HG03025 (cell line): ENCODE measurements around the gene MEGF8.

Source experiments
- ATAC-seq: cut with Tn5 transposase; IDR thresholded peaks from one replicate; pipeline ENCODE4 v1.9.1; 2021; ENCODE audit warnings: mild to moderate bottlenecking, moderate library complexity; ENCODE audit not compliant: unreplicated experiment, low FRiP score

The MEGF8 gene

DNA sequence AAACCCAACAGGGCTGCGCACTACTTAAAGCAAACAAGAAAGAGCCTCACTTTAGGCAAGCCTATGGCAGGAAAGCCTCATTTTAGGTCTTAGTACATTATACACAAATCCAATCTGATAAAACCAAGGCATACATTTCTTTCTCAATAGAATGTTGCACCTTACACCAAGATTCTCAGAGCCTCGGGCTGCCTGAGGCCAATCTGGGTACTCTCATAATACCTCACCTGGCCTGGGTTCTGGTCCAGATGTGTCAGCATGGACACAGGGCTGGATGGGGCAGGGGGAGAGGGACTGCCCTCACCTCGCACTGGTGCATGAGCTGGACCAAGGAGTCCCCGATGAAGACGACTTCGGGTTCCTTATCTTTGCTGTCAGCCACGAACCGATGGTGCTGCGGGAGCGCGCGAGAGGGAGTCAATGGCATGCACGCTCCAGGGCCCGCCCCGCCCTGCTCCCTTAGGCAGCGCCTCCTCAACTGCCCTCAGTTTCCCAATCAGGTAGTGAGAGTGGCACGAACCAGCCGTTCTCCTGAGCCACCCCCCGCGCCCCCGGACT lies 23.7 kb upstream of the MEGF8 start, which contains the start of gene PRR19:
PRR19 (plus strand) TSS at position 487 of the 558 bp plus-strand sequence. CDS start 7,453 bp downstream, outside the sequence.
- ATAC-seq = no peak

DNA sequence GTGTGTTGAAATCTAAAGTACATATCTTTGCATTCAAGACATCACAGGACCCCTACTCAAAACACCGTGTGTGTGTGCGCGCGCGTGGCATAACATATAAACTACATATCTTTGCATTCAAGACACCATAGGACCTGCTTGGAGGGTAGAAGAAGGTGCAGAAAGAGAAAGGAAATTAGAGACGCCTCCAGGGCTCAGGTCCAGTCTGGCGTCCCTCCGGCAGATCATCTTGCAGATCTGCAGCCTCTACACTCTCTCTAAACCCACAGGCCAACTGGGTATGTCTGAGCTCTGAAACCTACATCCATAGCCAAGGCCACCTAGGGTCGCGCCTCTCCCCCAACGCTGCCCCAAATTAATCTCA lies 22.4 kb upstream of the MEGF8 start:
- no peak for ATAC-seq

DNA sequence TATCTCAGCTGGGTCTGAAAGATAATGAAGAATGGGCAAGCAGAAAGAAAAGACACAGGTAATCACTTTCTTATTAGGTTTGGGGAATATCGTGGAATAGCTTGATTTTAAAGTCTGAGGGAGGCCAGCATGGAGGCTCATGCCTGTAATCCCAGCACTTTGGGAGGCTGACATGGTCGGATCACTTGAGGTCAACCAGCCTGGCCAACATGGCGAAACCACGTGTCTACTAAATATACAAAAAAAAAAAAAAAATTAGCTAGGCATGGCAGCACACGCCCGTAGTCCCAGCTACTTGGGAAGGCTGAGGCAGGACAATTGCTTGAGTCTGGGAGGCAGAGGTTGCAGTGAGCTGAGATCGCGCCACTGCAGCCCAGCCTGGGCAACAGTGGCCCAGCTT lies 21.6 kb upstream of the MEGF8 start:
- ATAC-seq = no peak

DNA sequence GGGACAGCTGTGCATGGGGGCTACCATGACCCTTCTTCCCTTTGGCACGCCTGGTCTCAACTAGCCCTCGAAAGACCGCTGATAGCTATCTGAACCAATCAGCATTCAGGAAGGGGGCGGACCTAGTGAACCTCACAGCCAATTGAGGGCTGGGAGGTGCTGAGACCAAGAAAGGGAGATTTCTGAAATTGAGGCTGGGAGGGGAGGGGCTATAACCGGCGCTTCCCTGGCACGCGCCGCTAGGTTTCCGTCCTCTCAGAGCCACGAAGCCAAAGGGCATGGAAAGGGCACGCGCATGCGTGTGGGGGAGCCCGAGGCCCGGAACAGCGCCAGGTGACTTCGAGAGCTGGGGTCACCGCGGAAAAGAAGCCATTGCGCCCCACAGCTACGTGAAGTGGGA lies 18.8 kb upstream of the MEGF8 start:
- no peak for ATAC-seq

DNA sequence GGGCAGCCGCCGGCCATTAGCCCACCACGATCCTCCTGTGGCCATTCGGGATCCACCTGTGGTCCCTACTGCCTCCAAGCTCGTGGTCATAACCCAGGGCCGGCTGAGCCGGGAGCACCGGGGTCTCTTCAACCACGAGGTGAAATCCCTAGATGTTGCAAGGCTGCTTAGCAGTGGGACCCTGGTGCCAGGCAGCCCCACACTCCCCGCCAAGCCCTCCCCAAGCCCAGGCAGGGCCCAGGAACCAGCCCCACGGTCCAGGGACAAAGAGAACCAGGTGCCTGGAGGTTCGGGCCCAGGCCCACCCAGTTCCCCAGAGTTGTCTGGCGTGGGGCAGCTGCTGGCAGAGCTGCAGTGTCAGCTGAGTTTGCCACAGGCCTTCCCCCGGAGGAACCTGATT lies 15.7 kb upstream of the MEGF8 start:
- no peak for ATAC-seq

DNA sequence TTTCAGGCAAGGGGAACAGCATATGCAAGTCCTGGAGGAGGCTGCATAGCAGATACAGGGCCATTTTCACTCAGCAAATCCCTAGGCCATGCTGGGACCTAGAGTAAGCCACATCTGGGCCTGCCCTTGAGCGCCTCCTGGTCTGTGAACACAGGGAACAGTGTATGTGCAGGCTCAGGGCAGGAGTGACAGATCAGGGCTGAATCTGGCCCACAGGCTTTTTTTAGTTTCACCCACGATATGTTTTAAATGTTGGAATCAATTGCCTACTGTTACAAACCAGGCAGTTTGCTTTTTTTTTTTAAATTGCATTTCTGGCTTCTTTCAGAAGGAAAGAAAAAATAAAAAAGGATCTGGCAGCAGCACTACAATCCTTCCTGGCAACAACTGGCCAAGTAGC lies 13.8 kb upstream of the MEGF8 start:
- ATAC-seq = no peak

DNA sequence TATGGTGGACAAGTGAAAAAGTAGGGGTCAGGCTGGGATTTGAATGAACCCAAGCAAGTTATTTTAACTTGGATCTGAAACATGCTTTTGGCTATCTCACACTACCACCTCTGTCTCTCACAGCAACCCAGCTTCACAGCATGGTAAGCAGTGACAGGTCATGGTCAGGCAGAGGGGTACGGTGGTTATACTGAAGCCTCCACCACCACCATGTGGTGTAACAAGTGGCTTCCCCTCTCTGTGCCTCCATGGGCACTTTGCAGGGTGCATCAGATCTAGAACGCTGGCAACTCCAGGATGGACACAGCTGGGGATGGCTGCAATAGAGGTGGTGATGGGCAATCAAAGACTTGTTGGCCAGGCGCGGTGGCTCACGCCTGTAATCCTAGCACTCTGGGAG lies 13.1 kb upstream of the MEGF8 start:
- ATAC-seq = no peak

DNA sequence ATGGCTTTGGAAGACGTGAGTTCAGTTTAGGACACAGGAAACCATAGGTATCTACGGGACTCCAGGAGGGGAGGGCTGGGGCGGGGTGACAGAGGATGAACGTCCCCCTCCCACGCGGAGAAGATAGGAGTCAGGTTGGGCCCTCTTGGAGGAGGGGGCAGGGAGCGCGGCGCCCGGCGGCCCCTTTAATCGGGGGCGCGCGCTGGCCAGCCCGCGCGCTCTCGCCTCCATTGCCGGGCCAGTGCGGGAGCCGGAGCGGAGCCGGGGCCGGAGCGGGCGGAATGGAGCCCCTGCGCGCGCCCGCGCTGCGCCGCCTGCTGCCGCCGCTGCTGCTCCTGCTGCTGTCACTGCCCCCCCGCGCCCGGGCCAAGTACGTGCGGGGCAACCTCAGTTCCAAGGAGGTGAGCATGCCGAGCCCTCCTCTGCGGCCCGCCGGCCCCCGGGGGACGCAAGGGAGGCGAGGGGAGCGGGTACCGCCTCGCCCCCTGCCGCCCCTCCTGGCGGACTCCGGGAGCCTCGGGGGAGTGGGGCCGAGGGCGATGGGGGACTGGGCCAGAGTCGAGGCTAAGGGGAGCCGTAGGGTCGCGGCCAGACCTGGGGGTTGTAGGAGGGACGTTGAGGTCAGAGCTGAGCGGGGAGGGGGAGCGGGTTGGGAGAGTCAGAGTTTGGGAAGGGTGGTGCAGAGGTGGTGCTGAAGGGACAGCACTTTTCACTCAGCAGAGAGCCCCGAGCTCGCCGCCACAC lies 12.2 kb upstream of the MEGF8 start, which contains the start of gene TMEM145:
TMEM145 (plus strand) TSS at position 214 of the 744 bp plus-strand sequence; CDS start at position 282, 68 bp downstream.
- no peak for ATAC-seq

DNA sequence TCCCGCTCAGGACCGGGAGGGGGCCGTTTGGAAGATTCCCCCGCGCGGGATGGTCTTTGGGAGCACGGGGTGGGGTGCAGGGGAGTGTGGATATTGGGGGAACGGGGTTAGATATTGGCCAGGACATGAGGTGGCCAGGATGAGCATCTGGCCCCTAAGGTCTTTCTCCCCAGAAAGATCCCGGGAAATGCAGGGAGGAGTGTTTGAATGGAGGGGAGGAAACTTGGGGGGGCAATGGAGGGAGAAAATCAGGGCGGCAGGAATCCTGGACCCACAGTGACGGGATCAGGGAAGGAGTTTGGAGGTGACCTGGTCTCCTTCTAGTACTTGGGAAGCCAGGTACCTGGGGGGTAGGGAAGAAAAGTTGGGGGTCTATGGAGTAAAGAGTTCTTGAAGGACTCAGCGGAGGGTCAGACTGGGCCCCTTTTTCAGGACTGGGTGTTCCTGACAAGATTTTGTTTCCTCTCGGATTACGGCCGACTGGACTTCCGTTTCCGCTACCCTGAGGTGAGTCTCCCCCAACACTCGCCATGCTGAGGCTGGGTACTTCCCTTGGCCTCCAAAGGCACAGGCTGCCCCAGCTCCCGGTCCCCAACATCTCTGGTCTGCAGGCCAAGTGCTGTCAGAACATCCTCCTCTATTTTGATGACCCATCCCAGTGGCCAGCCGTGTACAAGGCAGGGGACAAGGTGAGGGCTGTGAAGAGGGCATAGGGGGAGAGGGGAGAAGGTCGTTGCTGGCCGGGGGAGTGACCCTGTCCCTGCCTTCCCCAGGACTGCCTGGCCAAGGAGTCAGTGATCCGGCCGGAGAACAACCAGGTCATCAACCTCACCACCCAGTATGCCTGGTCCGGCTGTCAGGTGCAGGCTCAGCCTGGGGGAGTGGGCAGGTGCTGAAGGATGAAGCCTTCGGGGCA lies 11.3 kb upstream of the MEGF8 start:
- ATAC-seq = no peak

DNA sequence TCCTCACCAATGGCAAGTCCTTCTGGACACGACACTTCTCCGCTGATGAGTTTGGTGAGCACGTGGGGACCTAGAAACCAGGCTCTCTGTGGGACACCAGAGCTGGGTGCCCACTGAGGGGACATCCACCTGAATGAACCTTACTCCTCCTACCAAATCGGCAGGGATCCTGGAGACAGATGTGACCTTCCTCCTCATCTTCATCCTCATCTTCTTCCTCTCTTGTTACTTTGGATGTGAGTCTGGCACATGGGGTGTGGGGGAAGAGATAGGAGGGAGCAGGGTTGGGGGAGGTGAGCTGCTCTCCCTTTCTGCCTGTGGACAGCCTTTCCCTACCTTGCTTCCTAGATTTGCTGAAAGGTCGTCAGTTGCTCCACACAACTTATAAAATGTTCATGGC lies 10.4 kb upstream of the MEGF8 start:
- no peak for ATAC-seq

DNA sequence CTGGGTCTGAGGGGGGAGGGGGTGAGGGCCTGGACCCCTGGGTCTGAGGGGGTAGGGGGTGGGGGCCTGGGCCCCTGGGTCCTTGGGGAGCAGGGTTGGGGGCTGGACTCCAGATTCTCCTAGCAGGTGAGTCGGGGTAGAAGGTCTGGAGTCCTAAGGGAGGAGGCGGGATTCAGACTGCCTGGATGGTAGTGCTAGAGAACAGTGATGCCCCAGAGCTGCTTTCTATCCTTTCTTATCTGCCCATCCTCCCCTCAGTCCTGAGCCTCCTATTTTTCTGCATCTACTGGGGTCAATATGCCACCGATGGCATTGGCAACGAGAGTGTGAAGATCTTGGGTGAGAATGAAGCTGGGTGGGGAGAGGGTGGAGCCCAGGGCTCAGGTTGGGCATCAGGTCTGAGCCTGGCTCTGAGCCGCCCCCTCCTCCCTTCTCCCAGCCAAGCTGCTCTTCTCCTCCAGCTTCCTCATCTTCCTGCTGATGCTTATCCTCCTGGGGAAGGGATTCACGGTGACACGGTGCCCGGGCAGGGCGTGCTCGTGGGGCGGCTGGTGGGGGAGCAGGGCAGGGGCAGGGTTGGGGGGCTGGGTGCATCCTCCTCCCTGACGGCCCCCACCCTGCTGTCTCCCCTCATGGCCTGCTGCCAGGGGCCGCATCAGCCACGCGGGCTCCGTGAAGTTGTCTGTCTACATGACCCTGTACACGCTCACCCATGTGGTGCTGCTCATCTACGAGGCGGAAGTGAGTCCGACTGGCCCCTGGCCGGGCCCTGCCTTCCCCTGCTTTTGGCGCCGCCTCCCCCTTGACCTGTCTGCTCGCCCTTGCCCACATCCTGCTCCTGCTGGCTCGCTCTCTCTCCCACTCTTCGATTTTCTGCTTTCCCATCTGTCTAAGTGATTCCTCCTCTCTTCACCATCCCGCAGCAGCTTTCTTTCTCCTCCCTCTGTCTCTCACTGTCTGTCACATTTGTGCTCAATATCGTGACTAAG lies 8.9 kb upstream of the MEGF8 start:
- ATAC-seq = no peak

DNA sequence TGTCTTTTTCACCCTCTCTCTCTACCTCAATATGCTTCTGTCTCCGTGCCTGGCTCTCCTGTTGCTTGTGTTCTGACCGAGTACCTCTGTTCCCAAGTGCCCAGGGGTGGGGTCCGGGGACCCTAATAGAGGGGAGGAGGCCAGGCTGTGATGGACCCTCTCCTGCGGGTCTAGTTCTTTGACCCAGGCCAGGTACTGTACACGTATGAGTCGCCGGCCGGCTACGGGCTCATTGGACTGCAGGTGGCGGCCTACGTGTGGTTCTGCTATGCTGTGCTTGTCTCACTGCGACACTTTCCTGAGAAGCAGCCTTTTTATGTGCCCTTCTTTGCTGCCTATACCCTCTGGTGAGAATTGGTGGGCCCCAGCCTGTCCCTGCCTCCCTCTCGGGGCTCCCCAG lies 7.9 kb upstream of the MEGF8 start:
- no peak for ATAC-seq

DNA sequence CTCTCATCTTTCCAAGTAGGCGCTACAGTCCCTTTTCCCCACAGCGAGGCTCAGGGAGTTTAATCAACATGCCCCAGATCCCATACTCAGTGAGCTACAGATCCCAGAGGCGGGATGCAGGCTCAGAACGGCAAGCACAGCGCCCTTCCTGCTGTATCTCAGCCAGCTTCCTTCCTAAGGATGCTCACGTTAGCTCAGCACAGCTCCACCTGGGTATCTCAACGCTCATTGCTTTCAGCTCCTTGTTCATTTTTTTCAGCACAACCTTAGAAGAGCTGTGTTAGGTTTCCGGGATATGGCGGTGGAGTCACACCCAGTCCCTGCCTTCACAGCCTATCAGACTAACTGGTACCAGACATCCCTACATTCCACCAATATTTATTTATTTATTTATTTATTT lies 3.1 kb upstream of the MEGF8 start:
- ATAC-seq = no peak

DNA sequence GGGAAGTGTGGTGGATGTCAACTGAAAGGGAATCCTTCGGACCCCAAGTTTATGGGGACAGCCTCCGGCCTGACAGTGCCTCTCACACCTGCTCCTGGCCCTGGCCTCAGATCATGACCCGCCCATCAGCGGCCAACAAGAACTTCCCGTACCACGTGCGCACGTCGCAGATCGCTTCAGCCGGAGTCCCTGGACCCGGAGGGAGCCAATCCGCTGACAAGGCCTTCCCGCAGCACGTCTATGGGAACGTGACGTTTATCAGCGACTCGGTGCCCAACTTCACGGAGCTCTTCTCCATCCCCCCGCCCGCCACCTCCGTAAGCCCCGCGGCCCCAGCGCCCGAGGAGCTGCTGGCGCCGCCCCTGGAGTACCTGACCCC lies 2.0 kb upstream of the MEGF8 start:
- ATAC-seq = no peak

DNA sequence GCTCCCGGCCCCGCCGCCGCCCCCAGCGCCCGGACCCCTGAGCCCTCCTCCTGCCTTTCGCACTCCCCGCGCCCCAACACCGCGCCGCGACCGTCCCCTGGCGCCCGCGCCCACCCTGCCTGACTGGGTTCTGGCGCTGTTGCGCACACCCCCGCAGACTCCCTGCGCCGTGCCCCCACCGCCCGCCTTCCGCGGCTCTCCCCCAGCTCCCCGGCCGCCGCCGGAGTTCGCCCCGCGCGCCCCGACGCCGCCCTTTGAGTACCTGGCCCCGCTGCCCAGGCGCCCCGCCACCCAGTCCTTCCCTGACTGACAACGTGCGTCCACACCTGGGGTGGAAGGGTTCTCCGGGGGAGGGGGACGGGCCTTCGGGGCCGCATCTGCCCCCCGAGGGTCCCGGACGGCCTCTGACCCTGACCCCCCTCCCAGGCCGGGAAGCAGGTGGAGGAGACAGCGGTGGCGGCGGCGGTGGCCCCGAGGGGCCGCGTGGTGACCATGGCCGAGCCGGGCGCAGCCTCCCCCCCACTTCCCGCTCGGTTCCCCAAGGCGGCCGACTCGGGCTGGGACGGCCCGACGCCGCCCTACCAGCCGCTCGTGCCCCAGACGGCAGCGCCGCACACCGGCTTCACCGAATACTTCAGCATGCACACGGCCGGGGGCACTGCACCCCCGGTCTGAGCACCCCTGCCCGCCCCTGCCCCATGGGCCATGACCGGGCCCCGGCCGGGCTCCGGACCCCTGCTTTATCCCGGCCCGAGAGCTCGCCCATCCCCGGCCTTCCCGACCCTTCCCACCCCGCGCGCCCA lies 1.4 kb upstream of the MEGF8 start:
- no peak for ATAC-seq

DNA sequence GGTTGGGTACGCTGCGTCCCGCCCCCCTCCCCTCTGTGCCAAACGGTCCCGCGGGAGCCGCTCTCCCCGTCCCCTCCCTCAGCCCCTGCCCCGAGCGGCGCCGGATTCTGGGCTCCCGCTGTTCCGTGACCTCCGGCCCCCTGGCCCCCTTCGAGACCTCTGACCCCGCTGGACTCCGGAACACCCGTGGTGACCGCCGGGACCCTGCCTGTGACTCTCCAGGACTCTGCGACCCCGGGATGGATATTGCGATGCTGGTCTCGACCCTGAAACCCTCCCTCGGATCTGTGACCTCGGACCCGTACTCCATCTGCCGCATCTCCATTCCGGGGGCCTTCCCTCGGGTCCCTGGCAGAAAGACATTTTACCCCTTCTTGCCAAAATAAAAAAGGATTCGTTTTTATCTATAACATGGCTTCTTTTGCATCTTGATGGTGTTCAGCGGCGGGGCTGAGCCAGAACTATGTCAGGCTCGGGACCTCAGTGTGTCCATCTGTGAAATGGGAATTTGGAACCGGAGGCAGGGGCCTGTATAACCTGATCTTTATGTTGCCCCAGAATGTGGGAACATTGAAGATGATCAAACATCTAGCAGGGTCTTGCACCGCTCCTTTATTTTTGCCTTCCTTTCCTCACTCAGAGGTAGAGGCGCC lies 654 bp upstream of the MEGF8 start:
- no peak for ATAC-seq

DNA sequence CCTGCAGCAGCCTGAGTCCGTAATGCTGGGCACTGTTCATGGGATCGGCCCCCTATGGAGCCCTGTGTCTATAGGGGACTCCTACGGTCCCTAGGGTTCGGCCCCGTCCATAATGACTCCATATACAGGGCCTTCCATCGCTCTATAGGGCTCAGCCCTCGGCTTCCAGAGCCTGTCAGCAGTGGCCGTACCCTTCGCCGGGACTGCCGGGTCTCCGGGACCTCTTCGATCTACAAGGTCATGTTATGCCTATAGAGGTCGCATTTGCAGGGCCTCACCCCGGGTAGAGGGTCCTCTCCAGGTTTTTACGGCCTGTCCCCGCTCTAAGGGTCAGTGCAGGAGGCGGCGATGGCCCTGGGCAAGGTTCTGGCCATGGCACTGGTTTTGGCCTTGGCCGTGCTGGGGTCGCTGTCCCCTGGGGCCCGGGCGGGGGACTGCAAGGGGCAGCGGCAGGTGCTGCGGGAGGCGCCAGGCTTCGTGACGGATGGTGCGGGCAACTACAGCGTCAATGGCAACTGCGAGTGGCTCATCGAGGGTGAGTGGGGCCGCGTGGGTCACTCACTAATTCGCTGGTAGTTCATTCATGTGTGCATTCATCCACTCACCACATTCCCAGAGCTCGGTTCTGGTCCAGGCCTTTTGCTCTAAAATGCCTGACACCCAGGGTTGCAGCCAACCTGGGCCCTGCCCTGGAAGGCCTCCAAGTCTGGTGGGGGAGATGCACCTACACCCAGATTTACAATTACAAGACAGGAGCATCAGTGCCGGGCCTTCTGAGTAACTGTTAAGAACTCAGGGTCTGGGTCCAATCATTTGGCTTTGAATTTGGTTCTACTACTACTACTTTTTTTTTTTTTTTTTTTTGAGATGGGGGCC lies 699 bp downstream of the MEGF8 start:
- peak; percentile 22 for ATAC-seq

DNA sequence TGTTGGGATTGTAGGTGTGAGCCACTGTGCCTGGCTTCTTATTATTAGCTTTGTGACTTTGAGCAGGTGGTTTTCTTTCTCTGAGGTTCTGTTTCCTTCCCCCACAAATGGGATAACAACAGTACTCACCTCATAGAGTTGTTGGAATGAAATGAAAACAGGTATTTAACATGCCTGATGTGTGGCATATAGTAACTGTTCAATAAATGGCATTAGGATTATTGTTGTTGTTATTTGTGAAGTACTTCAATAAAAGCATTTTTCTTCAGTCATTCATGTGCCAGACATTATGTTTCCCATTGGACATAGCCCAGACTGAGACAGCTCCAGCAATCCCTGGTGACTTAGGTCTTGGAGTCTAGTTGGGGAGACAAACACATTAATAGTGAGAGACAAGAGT lies 1.5 kb downstream of the MEGF8 start:
- no peak for ATAC-seq
